Suprapubic skin (tissue), 4 donors: Measurements from ENCODE around the gene AGAP3. TPM values are rescaled to one million over a fixed set of nuclear protein-coding genes. Genes with fewer than 3 reads are reported as not detected.
A peak's percentile ranks its signal among the peaks of the same experiment; 100 is the strongest.

Experiments used
- DNase-seq, 2 donors: peaks; one replicate each; pipeline ENCODE4 v3.0.0-alpha.2; 2019; ENCODE audit warnings: low spot score in 2 of 2
- H3K27ac ChIP-seq: fragments of 200-600 bp; sonication (generic); one replicate; pipeline ENCODE4 v1.5.1; 2019
- H3K27me3 ChIP-seq: fragments of 200-600 bp; sonication (generic); one replicate; pipeline ENCODE4 v1.5.1; 2019
- H3K36me3 ChIP-seq: fragments of 200-600 bp; sonication (generic); one replicate; pipeline ENCODE4 v1.5.1; 2019
- H3K4me1 ChIP-seq: fragments of 200-600 bp; sonication (generic); one replicate; pipeline ENCODE4 v1.5.1; 2019
- H3K4me3 ChIP-seq: fragments of 200-600 bp; sonication (generic); one replicate; pipeline ENCODE4 v1.5.1; 2019; ENCODE audit warnings: mild to moderate bottlenecking
- H3K9me3 ChIP-seq: fragments of 200-600 bp; sonication (generic); one replicate; pipeline ENCODE4 v1.5.1; 2019
- CTCF ChIP-seq, 2 donors: fragments of 200-600 bp in 1 of 2; fragments of 450-650 bp in 1 of 2; sonication (generic) in 1 of 2; IDR thresholded peaks; one replicate each; pipeline ENCODE4 v1.5.1; 2016 to 2019; ENCODE audit warnings: antibody characterized with exemption in 2 of 2, mild to moderate bottlenecking in 1 of 2, moderate library complexity in 1 of 2
- EP300 ChIP-seq: sonication (generic); formaldehyde crosslinking; IDR thresholded peaks from one replicate; pipeline ENCODE4 v1.6.1; 2017; ENCODE audit warnings: antibody characterized with exemption
- POLR2A ChIP-seq, 2 donors: fragments of 450-650 bp; IDR thresholded peaks; one replicate each; pipeline ENCODE4 v1.6.1; 2017; ENCODE audit warnings: antibody characterized with exemption in 2 of 2, mild to moderate bottlenecking in 2 of 2, moderate library complexity in 2 of 2
- POLR2AphosphoS5 ChIP-seq, 3 donors: sonication (generic); formaldehyde crosslinking; IDR thresholded peaks; one replicate each; pipeline ENCODE4 v1.6.1; 2017; ENCODE audit warnings: antibody characterized with exemption in 3 of 3
- WGBS: methylation state at CpG from one replicate; pipeline ENCODE4 v1.1.5; 2018; 5-methylcytosine and 5-hydroxymethylcytosine counted together
- total RNA-seq, 4 donors: library from RNA; depleted of rRNA; stranded (reverse); fragments of >200 nt; gene quantifications; one replicate each; pipeline ENCODE4 v1.1.0, GENCODE V29; 2016

Gene AGAP3
- total RNA-seq, 4 donors from 2014 or later, result 126 to 162 (median 134) TPM

- Histone ChIP-seq H3K9me3 (no peaks in the 10 kb centered on the region), H3K27ac (no peak overlapping the region), H3K4me3 (no peak overlapping the region), H3K36me3 (no peaks in the 10 kb centered on the region), H3K4me1 (peaks cover 44% of the 10 kb centered on the region), H3K27me3 (no peaks in the 10 kb centered on the region)
- WGBS, result 95% methylated on average over 6 of the region's 6 CpGs
- DNase-seq, result no peak
- TF ChIP-seq POLR2A (IDR thresholded peaks at IDR 0.05) (no peak), POLR2AphosphoS5 (IDR thresholded peaks at IDR 0.05) (no peak), CTCF (IDR thresholded peaks at IDR 0.05) (no peak), EP300 (no peak)
Measured at GRCh38 chr7:151056283-151056665, 30.0 kb upstream of the AGAP3 start.

DNA sequence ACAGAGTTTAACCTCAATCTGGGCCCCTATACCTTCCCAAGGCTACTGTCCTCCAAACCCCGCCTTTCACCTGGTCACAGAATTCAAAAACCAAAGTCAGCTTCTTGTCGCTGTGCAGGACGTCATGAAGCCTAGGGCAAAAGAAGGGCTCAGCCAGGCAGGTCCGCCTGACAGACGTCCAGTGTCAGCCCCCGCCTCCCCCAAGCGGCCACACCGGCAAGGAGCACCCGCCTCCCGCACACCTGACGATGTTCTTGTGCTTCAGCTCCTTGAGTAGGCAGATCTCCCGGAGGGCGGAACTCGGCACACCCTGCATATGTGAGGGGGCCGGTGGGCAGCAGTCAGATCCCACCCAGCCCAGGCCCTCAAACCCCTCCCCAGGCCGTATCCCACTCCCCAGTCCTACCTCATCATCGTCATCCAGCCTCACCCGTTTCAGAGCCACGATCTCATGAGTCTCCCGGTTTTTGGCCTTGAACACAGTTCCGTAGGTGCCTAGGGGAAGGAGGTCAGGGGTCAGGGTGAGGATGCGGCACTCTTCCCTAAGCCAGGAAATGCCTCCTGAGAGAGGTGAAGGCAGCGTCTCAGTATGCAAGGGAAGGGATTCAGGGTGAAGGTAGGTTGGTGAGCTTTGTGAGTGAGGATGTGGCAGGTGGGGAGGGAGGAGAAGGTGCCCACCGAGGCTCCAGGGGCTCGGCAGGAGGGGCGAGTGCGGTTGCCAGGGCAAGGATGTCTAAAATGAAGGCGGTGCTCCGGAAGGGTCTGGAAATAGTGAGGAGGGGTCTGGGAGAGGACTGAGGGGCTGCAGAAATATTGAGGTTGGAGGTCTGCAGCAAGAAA is 29.4 kb upstream of the AGAP3 start:
- no peaks in the 10 kb centered on the region for H3K27me3 ChIP-seq
- no peak for TF ChIP-seq POLR2AphosphoS5 (IDR thresholded peaks at IDR 0.05)
- no peak for TF ChIP-seq EP300
- no peak for TF ChIP-seq CTCF (IDR thresholded peaks at IDR 0.05)
- TF ChIP-seq POLR2A (IDR thresholded peaks at IDR 0.05), result no peak
- 33% methylated on average over 25 of the region's 29 CpGs for WGBS
- no peak overlapping the region for H3K27ac ChIP-seq
- peaks cover 46% of the 10 kb centered on the region for H3K4me1 ChIP-seq
- no peak for DNase-seq
- H3K9me3 ChIP-seq, result no peaks in the 10 kb centered on the region
- peak overlapping the region; percentile 76 for H3K4me3 ChIP-seq
- H3K36me3 ChIP-seq, result no peaks in the 10 kb centered on the region

GRCh38 chr7:151057506-151057988 is 28.7 kb upstream of the AGAP3 start, which contains the start of gene CDK5:
Gene CDK5 (minus strand): TSS chr7:151057897. CDS start chr7:151057848, 49 bp downstream.
- Histone ChIP-seq H3K4me1 (peaks cover 52% of the 10 kb centered on the region), H3K4me3 (peak within 1 kb of the TSS; percentile 76), H3K9me3 (no peaks in the 10 kb centered on the region), H3K36me3 (peaks cover 2% of the 10 kb centered on the region), H3K27me3 (no peaks in the 10 kb centered on the region), H3K27ac (peak within 1 kb of the TSS; percentile 92)
- DNase-seq, result no peak
- TF ChIP-seq CTCF (IDR thresholded peaks at IDR 0.05) (no peak), POLR2A (IDR thresholded peaks at IDR 0.05) (no peak), EP300 (no peak), POLR2AphosphoS5 (IDR thresholded peaks at IDR 0.05) (no peak)
- 0% methylated on average over 27 of the region's 30 CpGs for WGBS

DNA sequence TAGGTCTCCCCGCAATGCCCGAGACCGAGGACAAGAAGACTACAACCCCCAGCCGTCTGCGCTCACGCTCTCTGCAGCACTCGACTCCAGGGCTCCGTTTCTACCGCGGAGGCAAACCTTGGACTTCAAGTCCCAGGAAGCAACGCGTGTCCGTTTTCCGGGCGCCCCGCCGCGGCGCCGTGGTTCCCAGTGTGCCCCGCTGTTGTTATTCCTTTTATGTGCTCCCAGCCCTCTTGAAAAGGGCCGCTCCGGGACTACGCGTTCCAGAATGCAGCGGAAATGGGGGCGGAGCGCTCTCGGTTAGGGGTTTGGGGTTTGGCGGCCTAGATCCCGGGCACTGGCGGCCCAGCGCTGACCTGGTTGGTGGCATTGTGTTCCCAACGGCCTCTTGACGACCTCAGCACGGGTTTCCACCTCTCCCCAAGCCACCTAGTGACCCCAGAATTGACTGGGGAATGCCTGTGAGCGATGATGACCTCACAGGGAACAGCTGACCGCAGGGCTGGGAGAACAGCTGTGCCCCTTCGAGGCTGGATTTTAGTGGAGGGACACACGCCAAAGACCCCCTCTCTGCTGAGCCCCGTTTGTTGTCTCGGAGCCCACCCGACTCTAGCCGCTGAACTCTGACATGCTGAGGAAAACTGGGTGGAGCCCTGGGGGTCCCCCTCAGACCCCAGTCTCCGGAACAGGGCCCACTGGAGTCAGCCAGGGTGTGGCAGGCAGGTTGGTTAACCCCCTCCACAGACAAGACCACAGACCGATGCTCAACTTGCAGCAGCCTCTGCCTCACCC is 28.1 kb upstream of the AGAP3 start:
- H3K4me1 ChIP-seq, result peaks cover 59% of the 10 kb centered on the region
- H3K4me3 ChIP-seq, result peak overlapping the region; percentile 76

More for the DNA sequence above, 28.1 kb upstream of the AGAP3 start:
- DNase-seq, result peak; percentile 99
- Histone ChIP-seq H3K36me3 (peaks cover 7% of the 10 kb centered on the region), H3K9me3 (no peaks in the 10 kb centered on the region), H3K27me3 (no peaks in the 10 kb centered on the region), H3K27ac (peak overlapping the region; percentile 92)
- TF ChIP-seq POLR2A (IDR thresholded peaks at IDR 0.05), result peak in 1 of 2 donors; percentile 51
- TF ChIP-seq POLR2AphosphoS5 (IDR thresholded peaks at IDR 0.05), result peak in 2 of 3 donors; percentile 74 to 88
- TF ChIP-seq CTCF (IDR thresholded peaks at IDR 0.05), result no peak
- under 1% methylated on average over 43 of the region's 46 CpGs for WGBS
